ENCODE measurements around the gene SLC47A2. TPM values are rescaled to one million over a fixed set of nuclear protein-coding genes. Genes with fewer than 3 reads are reported as not detected.

SLC47A2 gene
- total RNA-seq, 2 donors from 2014 or later, result not detected

DNA sequence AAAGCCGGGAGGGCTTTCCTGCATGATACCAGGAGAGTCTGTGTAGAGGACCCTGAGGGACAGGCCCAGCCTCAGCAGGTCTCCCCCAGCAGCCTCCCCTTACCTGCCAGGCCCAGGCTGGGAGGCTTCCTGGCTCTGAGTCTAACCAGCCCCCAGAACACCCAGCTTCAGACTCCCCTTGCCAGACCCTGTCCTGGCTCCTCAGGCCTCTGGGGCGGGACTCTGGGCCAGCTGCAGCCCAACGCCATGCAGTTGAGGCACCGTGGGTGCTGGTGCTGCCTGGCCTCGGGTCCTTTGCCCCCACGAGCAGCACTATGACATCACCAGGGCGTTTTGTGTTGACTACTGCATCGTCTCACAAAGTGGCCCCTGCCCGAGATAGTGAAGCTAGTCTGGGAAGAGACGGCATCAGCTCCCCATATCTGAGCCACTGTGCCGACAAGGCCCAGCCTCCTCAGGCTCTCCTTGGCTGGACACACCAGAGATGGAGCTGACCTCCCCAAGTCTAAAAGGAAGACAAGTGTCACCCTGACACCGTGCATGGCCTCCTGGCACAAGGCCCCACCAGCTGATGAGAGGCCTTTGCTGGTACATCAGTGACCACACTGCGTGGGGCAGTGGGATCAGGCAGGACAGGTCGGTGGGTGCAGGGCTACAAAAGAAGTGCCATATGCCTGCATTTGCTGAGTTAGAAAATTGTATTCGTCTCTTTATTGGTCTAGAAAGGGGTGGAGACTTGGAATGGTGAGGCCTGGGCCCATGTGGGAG lies 21.1 kb upstream of the SLC47A2 start:
- Histone ChIP-seq H3K27me3 (replicated peaks; ENCODE audit: insufficient read depth) (no peaks in the 10 kb centered on the region), H3K9me3 (no peaks in the 10 kb centered on the region), H3K27ac (no peak overlapping the region), H3K4me1 (ENCODE audit: control insufficient read depth in 1 of 2, low read depth in 2 of 2) (no peaks in the 10 kb centered on the region), H3K36me3 (no peaks in the 10 kb centered on the region), H3K4me3 (no peak overlapping the region)
- ATAC-seq (ENCODE audit: insufficient number of reproducible peaks, low FRiP score, low read depth) (no peak), DNase-seq (ENCODE audit: low spot score) (no peak)
- TF ChIP-seq, protein P1, sequence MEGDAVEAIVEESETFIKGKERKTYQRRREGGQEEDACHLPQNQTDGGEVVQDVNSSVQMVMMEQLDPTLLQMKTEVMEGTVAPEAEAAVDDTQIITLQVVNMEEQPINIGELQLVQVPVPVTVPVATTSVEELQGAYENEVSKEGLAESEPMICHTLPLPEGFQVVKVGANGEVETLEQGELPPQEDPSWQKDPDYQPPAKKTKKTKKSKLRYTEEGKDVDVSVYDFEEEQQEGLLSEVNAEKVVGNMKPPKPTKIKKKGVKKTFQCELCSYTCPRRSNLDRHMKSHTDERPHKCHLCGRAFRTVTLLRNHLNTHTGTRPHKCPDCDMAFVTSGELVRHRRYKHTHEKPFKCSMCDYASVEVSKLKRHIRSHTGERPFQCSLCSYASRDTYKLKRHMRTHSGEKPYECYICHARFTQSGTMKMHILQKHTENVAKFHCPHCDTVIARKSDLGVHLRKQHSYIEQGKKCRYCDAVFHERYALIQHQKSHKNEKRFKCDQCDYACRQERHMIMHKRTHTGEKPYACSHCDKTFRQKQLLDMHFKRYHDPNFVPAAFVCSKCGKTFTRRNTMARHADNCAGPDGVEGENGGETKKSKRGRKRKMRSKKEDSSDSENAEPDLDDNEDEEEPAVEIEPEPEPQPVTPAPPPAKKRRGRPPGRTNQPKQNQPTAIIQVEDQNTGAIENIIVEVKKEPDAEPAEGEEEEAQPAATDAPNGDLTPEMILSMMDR (IDR thresholded peaks at IDR 0.05), result no peak

DNA sequence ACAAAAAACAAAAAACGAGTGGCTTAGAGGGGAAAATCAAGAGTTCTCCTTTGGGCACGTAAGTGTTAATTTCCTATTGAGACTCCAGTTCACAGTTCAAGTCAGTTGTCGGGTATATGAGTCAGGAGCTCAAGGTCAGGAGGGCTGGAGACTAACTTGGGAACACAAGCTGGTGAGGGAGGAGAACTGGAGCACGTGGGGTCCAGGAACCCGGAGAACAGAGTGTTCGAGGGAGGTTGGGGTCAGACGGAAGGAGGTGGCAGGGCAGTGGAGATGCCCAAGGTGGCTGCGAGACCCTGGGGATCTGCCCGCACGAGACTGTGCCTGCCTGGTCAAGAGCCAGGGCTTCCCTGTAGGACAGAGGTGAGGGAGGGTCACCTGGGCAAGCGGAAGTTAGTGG lies 19.7 kb upstream of the SLC47A2 start:
- H3K4me3 ChIP-seq, result no peak overlapping the region
- no peak for DNase-seq (ENCODE audit: low spot score)
- H3K27me3 ChIP-seq (replicated peaks; ENCODE audit: insufficient read depth), result no peaks in the 10 kb centered on the region
- ATAC-seq (ENCODE audit: insufficient number of reproducible peaks, low FRiP score, low read depth), result no peak
- H3K27ac ChIP-seq, result no peak overlapping the region
- no peaks in the 10 kb centered on the region for H3K36me3 ChIP-seq
- peaks cover 0 to 2% of the 10 kb centered on the region in 2 donors for H3K4me1 ChIP-seq (ENCODE audit: control insufficient read depth in 1 of 2, low read depth in 2 of 2)
- no peaks in the 10 kb centered on the region for H3K9me3 ChIP-seq
- TF ChIP-seq, protein P1 (IDR thresholded peaks at IDR 0.05), result no peak

DNA sequence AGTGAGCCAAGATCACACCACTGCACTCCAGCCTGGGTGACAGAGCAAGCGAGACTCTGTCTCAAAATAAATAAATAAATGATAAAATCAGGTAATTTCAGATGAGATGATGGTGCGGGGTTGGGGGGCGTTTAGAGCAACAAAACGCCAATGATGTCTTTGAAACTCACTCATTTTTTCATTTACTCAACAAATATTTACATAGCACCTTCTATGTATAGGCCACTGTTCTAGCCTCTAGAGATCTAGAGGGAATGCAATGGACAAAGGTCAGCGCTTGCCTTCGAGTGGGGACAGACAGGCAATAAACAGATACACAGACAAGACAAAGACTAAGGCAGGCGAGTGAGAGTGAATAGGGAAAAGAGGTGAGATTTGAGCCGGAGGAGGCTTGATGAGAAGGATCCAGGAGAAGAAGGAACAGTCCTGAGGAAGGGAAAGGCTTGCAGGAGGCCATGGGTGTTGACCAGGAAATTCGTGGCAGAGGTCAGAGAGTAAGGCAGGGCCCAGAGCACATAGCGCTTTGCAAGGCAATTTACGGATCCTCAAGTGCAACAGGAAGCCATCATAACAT lies 17.7 kb upstream of the SLC47A2 start:
- TF ChIP-seq, protein P1 (IDR thresholded peaks at IDR 0.05), result no peak
- H3K27me3 ChIP-seq (replicated peaks; ENCODE audit: insufficient read depth), result no peaks in the 10 kb centered on the region
- no peak overlapping the region for H3K27ac ChIP-seq
- H3K4me1 ChIP-seq (ENCODE audit: control insufficient read depth in 1 of 2, low read depth in 2 of 2), result peaks cover 0 to 8% of the 10 kb centered on the region in 2 donors
- ATAC-seq (ENCODE audit: insufficient number of reproducible peaks, low FRiP score, low read depth) (no peak), DNase-seq (ENCODE audit: low spot score) (no peak)
- no peaks in the 10 kb centered on the region for H3K36me3 ChIP-seq
- H3K4me3 ChIP-seq, result no peak overlapping the region
- H3K9me3 ChIP-seq, result no peaks in the 10 kb centered on the region

DNA sequence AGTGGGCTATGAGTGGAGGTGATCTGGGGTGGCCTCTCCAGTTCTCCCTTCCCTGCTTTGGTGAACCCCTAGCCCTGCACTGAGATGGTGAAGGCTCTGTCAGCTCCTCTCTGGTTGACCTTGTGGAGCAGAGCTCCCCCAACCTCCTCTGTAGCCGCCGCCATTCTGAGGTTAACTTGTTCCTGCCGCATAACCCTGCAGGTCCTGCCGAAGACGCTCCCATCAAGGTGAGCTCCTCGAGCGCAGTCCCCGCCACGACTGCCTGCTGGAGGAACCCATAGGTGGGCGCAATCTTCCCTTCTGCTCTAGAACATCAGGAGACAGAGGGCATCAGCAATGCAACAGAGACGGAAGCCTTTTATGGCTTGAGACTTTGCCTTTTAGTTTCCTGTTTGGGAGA lies 15.2 kb upstream of the SLC47A2 start:
- DNase-seq (ENCODE audit: low spot score) (no peak), ATAC-seq (ENCODE audit: insufficient number of reproducible peaks, low FRiP score, low read depth) (no peak)
- H3K4me1 ChIP-seq (ENCODE audit: control insufficient read depth in 1 of 2, low read depth in 2 of 2), result peaks cover 17 to 30% of the 10 kb centered on the region in 2 donors
- no peak overlapping the region for H3K4me3 ChIP-seq
- no peak overlapping the region for H3K27ac ChIP-seq
- TF ChIP-seq, protein P1 (IDR thresholded peaks at IDR 0.05), result no peak
- no peaks in the 10 kb centered on the region for H3K27me3 ChIP-seq (replicated peaks; ENCODE audit: insufficient read depth)
- H3K36me3 ChIP-seq, result no peaks in the 10 kb centered on the region
- H3K9me3 ChIP-seq, result no peaks in the 10 kb centered on the region

DNA sequence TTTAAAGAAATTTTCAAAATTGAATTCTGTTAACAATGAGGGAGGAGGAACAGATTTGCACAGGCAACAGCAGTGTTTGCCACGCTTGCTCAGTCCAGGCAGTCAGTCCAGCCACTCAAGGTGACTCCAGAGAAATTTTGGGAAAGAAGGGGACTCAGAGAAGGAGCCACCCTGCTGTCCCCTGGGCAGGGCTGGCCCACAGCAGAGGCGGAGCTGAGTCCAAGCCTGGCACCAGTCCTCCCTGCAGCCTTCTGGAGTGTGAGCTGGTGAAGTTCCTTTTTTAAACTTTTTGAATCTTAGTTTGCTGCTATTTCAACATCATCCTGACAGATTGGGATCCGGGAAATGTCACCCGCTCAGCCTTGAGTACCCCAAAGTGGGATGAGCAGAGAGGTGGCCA lies 14.5 kb upstream of the SLC47A2 start:
- TF ChIP-seq, protein P1 (IDR thresholded peaks at IDR 0.05), result no peak
- H3K27ac ChIP-seq, result peak overlapping the region in 1 of 2 donors; percentile 19
- DNase-seq (ENCODE audit: low spot score) (no peak), ATAC-seq (ENCODE audit: insufficient number of reproducible peaks, low FRiP score, low read depth) (no peak)
- H3K27me3 ChIP-seq (replicated peaks; ENCODE audit: insufficient read depth), result no peaks in the 10 kb centered on the region
- H3K4me3 ChIP-seq, result no peak overlapping the region
- no peaks in the 10 kb centered on the region for H3K9me3 ChIP-seq
- no peaks in the 10 kb centered on the region for H3K36me3 ChIP-seq
- H3K4me1 ChIP-seq (ENCODE audit: control insufficient read depth in 1 of 2, low read depth in 2 of 2), result peaks cover 17 to 30% of the 10 kb centered on the region in 2 donors

All from thoracic aorta (tissue), 2 donors.